GM23338 (cell line): Measurements from ENCODE around the gene DROSHA. TPM values are rescaled to one million over a fixed set of nuclear protein-coding genes. Genes with fewer than 3 reads are reported as not detected.
A peak's percentile ranks its signal among the peaks of the same experiment; 100 is the strongest.

Experiments used
- ATAC-seq: fragments of 200-7000 bp; cut with Tn5 transposase; 3 replicates; pipeline ENCODE4 v1.9.1; 2020
- DNase-seq: peaks from one replicate; pipeline ENCODE4 v3.0.0-alpha.2; 2015; ENCODE audit warnings: low spot score
- H2AFZ ChIP-seq: fragments of 200-600 bp; sonication (generic); 2 replicates; pipeline ENCODE4 v1.8.0; 2016; ENCODE audit warnings: antibody characterized with exemption, mild to moderate bottlenecking, moderate library complexity
- H3F3A ChIP-seq: fragments of 200-600 bp; sonication (generic); replicated peaks from 2 replicates; pipeline ENCODE4 v1.8.0; 2017; ENCODE audit warnings: antibody characterized with exemption, mixed run types, low read depth
- H3K27ac ChIP-seq: fragments of 200-600 bp; sonication (generic); 2 replicates; pipeline ENCODE4 v1.6.1; 2016; ENCODE audit warnings: low read depth
- H3K27me3 ChIP-seq: fragments of 200-600 bp; sonication (generic); 2 replicates; pipeline ENCODE4 v1.8.0; 2016; ENCODE audit warnings: mild to moderate bottlenecking, mixed run types, moderate library complexity; ENCODE audit not compliant: insufficient read depth
- H3K36me3 ChIP-seq: fragments of 200-600 bp; sonication (generic); 2 replicates; pipeline ENCODE4 v1.8.0; 2016; ENCODE audit warnings: mild to moderate bottlenecking; ENCODE audit not compliant: insufficient read depth
- H3K4me1 ChIP-seq: fragments of 200-600 bp; sonication (generic); 2 replicates; pipeline ENCODE4 v1.8.0; 2016; ENCODE audit warnings: mild to moderate bottlenecking, moderate library complexity; ENCODE audit not compliant: insufficient read depth
- H3K4me2 ChIP-seq: fragments of 200-600 bp; sonication (generic); 2 replicates; pipeline ENCODE4 v1.7.1; 2017; ENCODE audit warnings: mixed run types
- H3K4me3 ChIP-seq: fragments of 200-600 bp; sonication (generic); 2 replicates; pipeline ENCODE4 v1.6.1; 2016; ENCODE audit warnings: mixed run types
- H3K79me2 ChIP-seq: fragments of 200-600 bp; sonication (generic); replicated peaks from 2 replicates; pipeline ENCODE4 v1.8.0; 2017; ENCODE audit warnings: mild to moderate bottlenecking; ENCODE audit not compliant: insufficient read depth
- H3K9me2 ChIP-seq: fragments of 200-600 bp; sonication (generic); 2 replicates; pipeline ENCODE4 v1.8.0; 2017; ENCODE audit not compliant: insufficient read depth
- H4K20me1 ChIP-seq: fragments of 200-600 bp; sonication (generic); replicated peaks from 2 replicates; pipeline ENCODE4 v1.8.0; 2017; ENCODE audit warnings: mild to moderate bottlenecking; ENCODE audit not compliant: insufficient read depth
- H3K27ac Mint-ChIP-seq: 2 replicates; pipeline ENCODE4 v1.8.0; 2020; ENCODE audit warnings: inconsistent platforms, mild to moderate bottlenecking, moderate library complexity, mixed read lengths
- H3K27me3 Mint-ChIP-seq: 3 replicates; pipeline ENCODE4 v1.8.0; 2022; ENCODE audit warnings: low read depth, mild to moderate bottlenecking, moderate library complexity, mixed read lengths, inconsistent platforms; ENCODE audit not compliant: insufficient read depth, poor library complexity
- H3K36me3 Mint-ChIP-seq: 3 replicates; pipeline ENCODE4 v1.8.0; 2021; ENCODE audit warnings: low read depth, mild to moderate bottlenecking, inconsistent platforms, moderate library complexity, mixed read lengths
- H3K4me1 Mint-ChIP-seq: 3 replicates; pipeline ENCODE4 v1.8.0; 2020; ENCODE audit warnings: mild to moderate bottlenecking, inconsistent platforms, mixed read lengths
- H3K4me3 Mint-ChIP-seq: 3 replicates; pipeline ENCODE4 v1.8.0; 2021; ENCODE audit warnings: moderate library complexity, mild to moderate bottlenecking, inconsistent platforms, mixed read lengths
- H3K9me3 Mint-ChIP-seq: 3 replicates; pipeline ENCODE4 v1.8.0; 2020; ENCODE audit warnings: moderate library complexity, mild to moderate bottlenecking, inconsistent platforms, mixed read lengths
- CREB1 ChIP-seq: fragments of 250-450 bp; sonication (Bioruptor Pico); IDR thresholded peaks from 2 replicates; pipeline ENCODE4 v1.5.0; 2020; ENCODE audit warnings: low read depth, mild to moderate bottlenecking, moderate library complexity
- EZH2 ChIP-seq: fragments of 200-600 bp; sonication (generic); IDR thresholded peaks from one replicate; pipeline ENCODE4 v1.8.0; 2017; ENCODE audit warnings: antibody characterized with exemption, mild to moderate bottlenecking, low read depth; ENCODE audit not compliant: unreplicated experiment
- EZH2phosphoT487 ChIP-seq: fragments of 200-600 bp; sonication (generic); IDR thresholded peaks from one replicate; pipeline ENCODE4 v1.8.1; 2018; ENCODE audit warnings: antibody characterized with exemption; ENCODE audit not compliant: unreplicated experiment
- JUNB ChIP-seq: IDR thresholded peaks from one replicate; pipeline ENCODE4 v1.6.1; 2016; ENCODE audit warnings: antibody characterized with exemption; ENCODE audit not compliant: unreplicated experiment
- NANOG ChIP-seq: IDR thresholded peaks from 2 replicates; pipeline ENCODE4 v1.6.1; 2016; ENCODE audit warnings: antibody characterized with exemption, borderline replicate concordance
- STAT1 ChIP-seq: IDR thresholded peaks from one replicate; pipeline ENCODE4 v1.6.1; 2016; ENCODE audit warnings: antibody characterized with exemption; ENCODE audit not compliant: unreplicated experiment
- ZNF331 ChIP-seq: fragments of 250-450 bp; sonication (Bioruptor Pico); IDR thresholded peaks from 2 replicates; pipeline ENCODE4 v1.5.0; 2020; ENCODE audit warnings: low read depth, mild to moderate bottlenecking, moderate library complexity
- ZNF462 ChIP-seq: fragments of 250-450 bp; sonication (Bioruptor Pico); IDR thresholded peaks from 2 replicates; pipeline ENCODE4 v1.5.0; 2020; ENCODE audit warnings: mild to moderate bottlenecking, moderate library complexity
- polyA plus RNA-seq: library from polyadenylated mRNA; unstranded; fragments of >200 nt; fragmentation: Nextera tagmentation; extraction: Ambion mirVana; gene quantifications from 2 replicates; pipeline ENCODE4 v1.2.1, GENCODE V29; 2016
- total RNA-seq: library from RNA; depleted of rRNA; stranded (reverse); fragments of >200 nt; shearing (Covaris generic); gene quantifications from 2 replicates; pipeline ENCODE4 v1.2.3, GENCODE V29; 2014

DROSHA gene
- total and polyA plus RNA-seq, 2 experiments from 2014 or later: 70.6 to 87.8 TPM

- TF ChIP-seq ZNF462 (CRISPR knock-in tag) (no peak), EZH2phosphoT487 (no peak), CREB1 (no peak), JUNB (no peak), STAT1 (no peak), NANOG (no peak), EZH2 (no peak)
Observed at GRCh38 chr5:31445041-31445600, 86.8 kb downstream of the DROSHA start (continued).

- Mint-ChIP-seq H3K27me3 (no peaks in the 10 kb centered on the region), H3K9me3 (no peaks in the 10 kb centered on the region), H3K4me3 (no peak overlapping the region), H3K4me1 (peaks cover 10% of the 10 kb centered on the region; the same call in 2 of the 3 replicates), H3K27ac (peak overlapping the region; percentile 25; the same call in 1 of the 2 replicates), H3K36me3 (peaks cover 36% of the 10 kb centered on the region)
- H3K9me2 ChIP-seq: no peaks in the 10 kb centered on the region
- no peak overlapping the region for H3K4me2 ChIP-seq
- no peak overlapping the region for H3K27ac ChIP-seq
- peaks cover 20% of the 10 kb centered on the region for H3K36me3 ChIP-seq
- H3K4me1 ChIP-seq: 0 out of 2 replicates have a peak, but pooled peaks cover 6% of the 10 kb centered on the region
- ATAC-seq: no peak
- DNase-seq: no peak
- no peak for TF ChIP-seq ZNF331 (CRISPR knock-in tag)
- H2AFZ ChIP-seq: no peak overlapping the region
- no peaks in the 10 kb centered on the region for H3K27me3 ChIP-seq
- H3F3A ChIP-seq: no peaks in the 10 kb centered on the region
- H3K79me2 ChIP-seq: peaks cover 4% of the 10 kb centered on the region; the same call in 1 of the 2 replicates
- no peak overlapping the region for H3K4me3 ChIP-seq
- no peaks in the 10 kb centered on the region for H4K20me1 ChIP-seq
Observed at GRCh38 chr5:31443572-31443971, 88.3 kb downstream of the DROSHA start.
